GM18907 (cell line): Measurements from ENCODE around the gene TMEM181.
"Not testable (repeated sequence)": the region's sequence is repeated elsewhere in the genome, so short reads cannot be mapped to it uniquely, and the experiment has no call there.

Experiments used
- ATAC-seq: cut with Tn5 transposase; IDR thresholded peaks from one replicate; pipeline ENCODE4 v1.9.1; 2021; ENCODE audit warnings: mild to moderate bottlenecking, moderate library complexity; ENCODE audit not compliant: unreplicated experiment

TMEM181 gene

GRCh38 chr6:158653577-158654354, 93.9 kb downstream of the TMEM181 start:
- ATAC-seq, result peak; percentile 56

DNA sequence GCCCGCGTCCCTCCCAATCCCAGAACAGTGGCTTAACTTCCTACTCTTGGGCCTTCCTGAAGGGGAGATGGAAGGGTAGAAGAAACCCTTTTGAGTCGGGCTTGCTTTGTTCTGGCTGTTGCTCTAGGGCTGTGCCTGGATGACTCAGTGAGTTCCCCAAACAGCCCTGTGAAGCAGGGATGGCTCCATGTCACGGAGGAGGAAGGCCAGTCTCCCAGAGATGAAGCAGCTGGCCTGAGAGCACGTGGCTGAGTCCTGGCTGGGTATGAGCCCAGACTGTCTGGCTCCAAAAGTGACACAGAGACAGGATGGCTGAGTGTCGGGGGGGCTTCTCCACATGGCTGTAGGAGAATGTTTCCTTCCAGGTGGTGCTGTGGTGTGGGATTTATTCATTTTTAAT, 94.6 kb downstream of the TMEM181 start:
- ATAC-seq, result no peak

DNA sequence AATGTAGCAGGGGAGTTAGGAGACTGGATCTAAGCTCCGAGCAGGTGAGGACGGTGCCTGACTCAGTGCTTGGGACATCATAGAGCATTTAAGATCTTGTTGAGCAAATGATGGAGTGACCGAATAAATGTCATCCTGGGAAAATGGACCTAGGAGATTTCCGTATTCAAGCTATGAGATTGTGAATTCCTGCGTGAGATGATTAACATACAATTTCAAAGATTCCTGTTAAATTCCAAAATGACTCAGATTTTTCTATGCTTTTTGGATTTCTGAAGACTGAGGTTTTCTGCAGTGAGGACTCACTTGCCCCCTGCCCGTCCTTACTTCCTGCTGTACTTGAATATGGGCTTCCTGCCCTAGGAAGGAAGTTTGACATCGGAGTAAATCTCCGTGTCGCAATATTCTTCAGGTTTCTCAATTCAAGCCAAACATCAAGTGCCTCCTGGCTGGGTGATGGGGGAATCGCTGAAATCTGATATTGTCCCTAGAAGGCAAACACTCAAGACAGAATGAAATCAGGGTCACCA, 95.1 kb downstream of the TMEM181 start:
- ATAC-seq, result no peak

DNA sequence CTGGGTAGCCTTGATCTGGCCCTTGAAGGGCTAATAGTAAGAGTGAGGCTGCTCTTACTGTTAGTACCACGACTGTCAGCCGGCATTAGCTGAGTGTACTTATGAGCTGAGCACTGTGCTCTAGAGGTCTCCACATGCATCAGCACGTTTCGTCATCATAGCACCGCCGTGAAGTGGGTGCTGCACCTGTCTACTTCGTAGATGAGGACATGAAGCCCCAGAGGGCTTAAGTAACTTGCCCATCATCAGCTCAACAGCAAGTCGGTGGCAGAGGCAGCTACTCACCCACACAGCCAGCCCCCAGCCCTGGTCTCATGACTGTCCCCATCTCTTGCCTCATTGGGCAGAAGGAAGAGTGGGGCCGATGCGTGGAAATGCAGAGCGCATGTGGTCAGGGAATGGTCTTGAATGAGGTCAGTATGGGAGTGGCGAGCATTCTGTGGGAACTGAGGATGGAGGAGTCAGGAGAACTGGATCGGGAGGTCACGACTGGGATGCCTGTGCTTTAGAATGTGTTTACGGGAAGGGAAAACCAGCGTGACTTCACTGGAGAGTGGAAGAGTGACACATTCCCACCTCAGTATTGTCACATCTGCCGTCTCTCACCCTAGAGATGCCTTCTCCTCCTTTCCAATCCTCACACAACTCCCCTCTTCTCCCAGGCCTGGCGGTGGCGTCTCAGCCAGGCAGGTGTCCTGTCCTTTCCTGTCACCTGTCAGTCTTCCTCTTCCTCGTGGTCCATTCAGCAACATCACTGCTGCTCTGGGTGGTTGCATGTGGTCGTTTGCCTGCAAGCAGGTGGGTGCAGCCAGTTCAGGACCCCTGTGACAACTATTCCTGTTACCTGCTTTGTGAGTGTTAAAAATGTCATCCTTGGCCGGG, 95.9 kb downstream of the TMEM181 start:
- no peak for ATAC-seq

GRCh38 chr6:158656986-158657385, 97.1 kb downstream of the TMEM181 start:
- not testable (repeated sequence) for ATAC-seq

DNA sequence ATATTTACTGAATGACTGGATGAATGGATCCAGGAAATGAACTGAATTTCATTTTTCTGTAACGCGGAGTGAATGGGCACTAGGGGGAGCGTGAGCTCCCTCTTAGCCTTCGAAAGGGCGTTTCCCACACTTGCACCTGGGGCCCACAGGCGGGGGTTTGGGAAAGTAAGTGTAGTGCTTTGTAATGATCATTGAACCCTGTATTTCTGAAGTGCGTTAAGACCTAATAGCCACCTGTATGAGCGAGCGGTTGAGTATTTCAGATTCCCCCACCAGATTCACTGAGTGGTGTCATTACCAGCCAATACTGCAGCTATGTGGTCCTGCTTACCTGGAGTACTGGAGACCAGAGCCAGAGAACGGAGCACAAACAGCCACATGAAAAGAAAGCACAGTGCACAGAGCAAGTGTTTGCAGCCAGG, 100.5 kb downstream of the TMEM181 start:
- peak; percentile 58 for ATAC-seq

DNA sequence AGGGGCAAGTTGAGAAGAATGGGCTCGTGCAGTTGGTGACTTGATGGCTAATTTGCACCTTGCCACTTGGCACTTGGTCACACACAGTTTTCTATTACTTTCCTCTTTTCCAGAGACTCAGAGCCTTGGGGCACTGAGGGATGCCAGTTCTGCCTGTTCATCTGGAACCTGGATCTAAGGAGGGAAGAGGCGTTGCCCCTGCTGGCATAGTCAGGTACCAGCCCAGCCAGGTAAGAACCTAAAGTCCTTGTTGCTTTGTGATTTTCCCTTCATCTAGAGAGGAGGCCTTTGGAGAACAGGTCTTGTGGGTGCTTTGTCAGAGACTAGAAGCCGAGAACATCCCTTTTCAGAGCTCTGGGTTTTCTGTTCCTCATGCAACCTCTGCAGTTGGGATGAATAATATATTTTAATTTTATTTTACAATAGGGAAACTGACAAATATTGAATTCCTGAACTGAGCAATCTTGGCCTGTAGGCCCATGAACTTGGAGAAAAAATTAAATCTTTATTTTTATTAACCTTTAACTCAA, 101.3 kb downstream of the TMEM181 start:
- ATAC-seq, result no peak

GRCh38 chr6:158662607-158662953, 102.7 kb downstream of the TMEM181 start:
- no peak for ATAC-seq

- ATAC-seq, result no peak
These were observed 103.2 kb downstream of the TMEM181 start for GRCh38 chr6:158662954-158663624.

GRCh38 chr6:158663625-158664165, 103.8 kb downstream of the TMEM181 start:
- no peak for ATAC-seq

DNA sequence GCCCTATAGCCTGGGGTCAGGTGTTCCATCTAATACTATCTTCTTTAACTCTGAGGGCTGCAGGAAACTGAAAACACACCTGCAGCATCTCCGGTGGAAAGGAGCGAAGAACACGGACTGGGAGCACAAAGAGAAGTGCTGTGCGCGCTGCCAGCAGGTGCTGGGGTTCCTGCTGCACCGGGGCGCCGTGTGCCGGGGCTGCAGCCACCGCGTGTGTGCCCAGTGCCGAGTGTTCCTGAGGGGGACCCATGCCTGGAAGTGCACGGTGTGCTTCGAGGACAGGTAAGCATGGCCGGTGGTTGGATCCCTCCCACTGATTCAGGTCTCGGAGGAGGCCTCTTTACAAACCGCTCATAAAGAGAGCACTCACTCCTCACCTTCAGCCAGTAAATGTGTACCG, 105.4 kb downstream of the TMEM181 start:
- no peak for ATAC-seq

DNA sequence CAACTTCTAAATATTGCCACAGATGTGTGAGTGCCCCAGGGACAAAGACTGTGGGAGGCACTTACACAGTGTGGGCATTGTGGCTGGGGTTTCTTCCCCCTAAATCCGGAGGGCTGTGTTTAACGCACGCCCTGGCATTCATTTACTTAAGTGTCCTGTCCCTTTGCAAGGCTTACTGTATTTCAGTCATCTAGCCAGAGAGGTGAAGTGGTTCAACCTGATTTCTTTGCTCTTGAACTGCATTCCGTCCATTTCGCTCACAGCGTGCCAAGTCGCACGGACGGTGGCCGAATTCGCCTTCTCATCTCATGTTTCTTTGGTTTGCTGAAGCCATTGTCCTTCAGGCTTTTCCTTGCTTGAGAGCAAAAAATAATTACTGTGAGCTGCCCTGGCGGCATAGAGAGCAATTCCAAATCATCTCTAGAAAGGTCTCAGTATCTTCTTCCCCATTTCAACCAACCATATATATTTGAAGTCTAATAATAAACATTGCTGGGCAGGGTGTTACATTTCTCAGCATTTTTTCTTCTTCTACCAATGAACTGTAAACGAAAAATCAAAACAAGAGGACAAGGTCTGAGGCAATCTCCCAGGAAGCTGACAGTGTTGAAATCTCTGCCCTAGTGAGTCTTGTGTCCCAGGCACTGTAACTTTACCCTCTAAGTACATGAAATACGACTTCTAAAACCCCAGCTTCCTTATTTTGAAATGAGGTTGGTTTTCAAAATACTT, 106.9 kb downstream of the TMEM181 start:
- no peak for ATAC-seq

GRCh38 chr6:158667360-158667981, 107.6 kb downstream of the TMEM181 start:
- no peak for ATAC-seq

DNA sequence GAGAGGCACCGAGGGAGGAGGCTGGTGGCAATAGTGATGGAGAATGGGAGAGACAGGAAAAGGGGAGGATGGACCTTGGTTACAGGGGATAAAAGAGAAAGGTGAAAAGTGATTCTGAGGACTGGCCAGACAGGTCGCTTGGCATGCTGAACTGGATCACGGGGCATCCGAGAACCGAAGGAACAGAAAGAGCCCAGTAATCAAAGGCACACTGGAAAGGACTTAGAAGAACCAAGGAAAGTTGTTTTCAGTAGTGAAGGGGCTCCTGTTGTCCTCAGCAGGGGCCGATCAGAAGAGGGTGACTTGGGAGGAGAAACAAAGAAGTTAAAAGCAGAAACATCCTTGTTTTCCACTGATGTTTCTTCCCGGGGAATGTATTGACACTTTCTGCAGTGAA, 108.8 kb downstream of the TMEM181 start:
- ATAC-seq, result no peak

DNA sequence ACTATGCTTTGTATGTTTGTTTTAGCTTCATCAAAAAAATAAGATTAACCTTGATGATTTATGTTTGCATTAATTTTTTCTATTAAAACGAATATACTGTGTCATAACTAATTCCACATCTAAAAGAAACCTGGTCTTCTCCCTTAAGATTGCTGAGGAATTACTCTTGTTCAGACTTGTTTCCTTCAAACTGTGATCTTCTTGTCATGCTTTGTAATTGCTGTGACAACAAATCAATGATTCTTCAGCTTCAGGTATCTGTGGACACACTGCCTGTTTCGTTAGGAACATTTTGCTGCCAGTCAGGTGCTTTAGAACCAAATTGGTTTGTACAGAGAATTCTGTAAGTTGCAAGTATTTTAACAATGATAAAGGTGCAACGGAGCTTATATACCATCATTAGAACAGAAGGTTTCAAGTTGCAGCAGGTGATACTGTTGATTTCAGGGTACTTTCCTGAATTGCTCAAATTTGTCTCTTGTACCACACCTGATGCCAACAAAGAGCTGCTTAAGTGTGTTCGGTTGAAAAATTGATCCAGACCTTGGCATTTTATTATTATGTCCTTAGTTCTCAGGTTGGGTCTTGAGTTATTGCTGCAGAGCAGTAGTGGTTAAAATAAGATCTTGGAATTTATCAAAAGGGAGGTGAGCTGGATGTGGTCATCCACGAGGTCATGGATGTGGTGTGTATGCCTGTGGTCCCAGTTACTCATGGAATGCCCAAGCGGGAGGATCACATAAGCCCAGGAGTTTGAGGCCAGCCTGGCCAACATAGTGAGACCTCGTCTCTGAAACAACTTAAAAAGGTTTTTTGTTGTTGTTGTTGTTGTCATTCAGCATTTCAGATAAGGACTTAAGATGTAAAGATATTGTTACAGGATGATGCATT, 109.5 kb downstream of the TMEM181 start:
- ATAC-seq, result no peak

- not testable (repeated sequence) for ATAC-seq
These were observed 112.2 kb downstream of the TMEM181 start for GRCh38 chr6:158672119-158672518.

DNA sequence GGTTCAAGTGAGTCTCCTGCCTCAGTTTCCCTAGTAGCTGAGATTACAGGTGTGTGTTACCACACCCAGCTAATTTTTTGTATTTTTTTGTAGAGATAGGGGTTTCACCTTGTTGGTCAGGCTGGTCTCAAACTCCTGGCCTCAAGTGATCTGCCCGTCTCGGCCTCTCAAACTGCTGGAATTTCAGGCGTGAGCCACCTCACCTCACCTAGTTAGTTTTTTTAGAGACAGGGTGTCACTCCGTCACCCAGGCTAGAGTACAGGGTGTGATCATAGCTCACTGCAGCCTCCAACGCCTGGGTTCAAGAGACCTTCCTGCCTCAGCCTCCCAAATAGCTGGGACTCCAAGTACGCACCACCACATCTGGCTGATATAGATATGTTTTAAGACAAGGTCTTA, 112.8 kb downstream of the TMEM181 start:
- no peak for ATAC-seq

DNA sequence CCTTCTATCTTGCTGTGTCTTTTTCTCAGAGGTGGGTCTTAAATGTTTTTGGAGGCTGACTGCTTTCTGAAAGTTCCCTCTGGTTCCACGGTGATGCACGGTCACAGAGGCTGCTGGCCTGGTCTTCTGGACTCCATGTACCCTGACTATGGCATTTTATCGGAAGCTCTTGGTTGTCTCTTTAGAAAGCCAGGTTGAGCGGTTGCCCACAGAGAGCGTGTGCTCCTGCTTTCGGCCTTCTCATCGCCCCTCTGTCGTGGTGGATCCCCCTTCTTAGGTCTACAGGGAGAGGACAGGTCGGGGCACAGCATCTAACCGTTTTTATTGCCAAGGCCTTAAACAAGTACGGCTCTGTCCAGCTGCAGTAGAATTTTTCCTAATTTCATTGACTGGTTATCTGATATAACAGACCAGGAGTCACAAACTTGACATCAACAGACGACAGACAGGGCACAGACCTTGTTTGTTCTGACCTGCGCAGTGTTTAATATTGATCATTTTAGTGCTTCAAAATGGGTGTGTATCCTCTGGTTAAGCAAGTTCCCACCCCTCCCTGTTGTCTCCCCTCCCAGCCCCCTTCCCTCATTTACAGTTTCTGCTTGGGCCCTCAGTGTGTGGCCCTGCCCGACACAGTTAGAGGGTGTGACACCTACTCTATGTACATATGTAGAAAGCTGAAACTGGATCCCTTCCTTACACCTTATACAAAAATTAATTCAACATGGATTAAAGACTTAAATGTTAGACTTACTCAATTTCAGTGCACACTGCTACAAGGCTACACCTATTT, 114.6 kb downstream of the TMEM181 start:
- no peak for ATAC-seq
